DOHH2 (cell line): Measurements from ENCODE around the gene SMOC1.

ENCODE experiments used
- H3F3A ChIP-seq: fragments of 200-600 bp; sonication (generic), shearing (Covaris generic); 2 replicates; pipeline ENCODE4 v1.6.0; 2016; ENCODE audit warnings: antibody characterized with exemption, mild to moderate bottlenecking; ENCODE audit not compliant: control insufficient read depth, insufficient read depth
- H3K27ac ChIP-seq: fragments of 200-600 bp; sonication (generic); 2 replicates; pipeline ENCODE4 v1.5.1; 2014; ENCODE audit warnings: low read depth, mild to moderate bottlenecking, low read length, moderate library complexity
- H3K27me3 ChIP-seq: fragments of 200-600 bp; sonication (generic); 2 replicates; pipeline ENCODE4 v1.6.1; 2014; ENCODE audit warnings: mild to moderate bottlenecking, low read length, mixed read lengths; ENCODE audit not compliant: control insufficient read depth
- H3K36me3 ChIP-seq: fragments of 200-600 bp; sonication (generic); 2 replicates; pipeline ENCODE4 v1.6.1; 2014; ENCODE audit warnings: mild to moderate bottlenecking, low read length, moderate library complexity, mixed read lengths; ENCODE audit not compliant: control insufficient read depth
- H3K4me1 ChIP-seq: fragments of 200-600 bp; sonication (generic); 2 replicates; pipeline ENCODE4 v1.6.1; 2014; ENCODE audit warnings: mild to moderate bottlenecking, low read length, mixed read lengths; ENCODE audit not compliant: control insufficient read depth
- H3K4me2 ChIP-seq: fragments of 200-600 bp; sonication (generic); 2 replicates; pipeline ENCODE4 v1.6.0; 2014; ENCODE audit warnings: mild to moderate bottlenecking, low read length, moderate library complexity
- H3K4me3 ChIP-seq: fragments of 200-600 bp; sonication (generic); 2 replicates; pipeline ENCODE4 v1.5.1; 2014; ENCODE audit warnings: mild to moderate bottlenecking, low read length, mixed read lengths
- H3K79me2 ChIP-seq: fragments of 200-600 bp; sonication (generic); 2 replicates; pipeline ENCODE4 v1.6.1; 2014; ENCODE audit warnings: mild to moderate bottlenecking, low read length, mixed read lengths; ENCODE audit not compliant: control insufficient read depth
- H3K9me2 ChIP-seq: fragments of 200-600 bp; sonication (generic); replicated peaks from 2 replicates; pipeline ENCODE4 v1.6.1; 2014; ENCODE audit warnings: mild to moderate bottlenecking, low read length, mixed read lengths; ENCODE audit not compliant: control insufficient read depth
- H3K9me3 ChIP-seq: fragments of 200-600 bp; sonication (generic); 2 replicates; pipeline ENCODE4 v1.6.1; 2014; ENCODE audit warnings: antibody characterized with exemption, low read length, mixed read lengths; ENCODE audit not compliant: control insufficient read depth, insufficient read depth
- H4K20me1 ChIP-seq: fragments of 200-600 bp; sonication (generic); 2 replicates; pipeline ENCODE4 v1.6.0; 2014; ENCODE audit warnings: low read depth, mild to moderate bottlenecking, antibody characterized with exemption, low read length, moderate library complexity; ENCODE audit not compliant: control insufficient read depth, insufficient read depth
- CTCF ChIP-seq: fragments of 200-600 bp; sonication (generic); IDR thresholded peaks from one replicate; pipeline ENCODE4 v1.5.1; 2014; ENCODE audit warnings: antibody characterized with exemption, mild to moderate bottlenecking, low read depth, low read length; ENCODE audit not compliant: poor library complexity, severe bottlenecking
- EZH2phosphoT487 ChIP-seq: fragments of 200-600 bp; sonication (generic); IDR thresholded peaks from 2 replicates; pipeline ENCODE4 v1.6.1; 2017; ENCODE audit warnings: borderline replicate concordance, mild to moderate bottlenecking, antibody characterized with exemption, low read length, moderate library complexity, mixed read lengths

Gene SMOC1

DNA sequence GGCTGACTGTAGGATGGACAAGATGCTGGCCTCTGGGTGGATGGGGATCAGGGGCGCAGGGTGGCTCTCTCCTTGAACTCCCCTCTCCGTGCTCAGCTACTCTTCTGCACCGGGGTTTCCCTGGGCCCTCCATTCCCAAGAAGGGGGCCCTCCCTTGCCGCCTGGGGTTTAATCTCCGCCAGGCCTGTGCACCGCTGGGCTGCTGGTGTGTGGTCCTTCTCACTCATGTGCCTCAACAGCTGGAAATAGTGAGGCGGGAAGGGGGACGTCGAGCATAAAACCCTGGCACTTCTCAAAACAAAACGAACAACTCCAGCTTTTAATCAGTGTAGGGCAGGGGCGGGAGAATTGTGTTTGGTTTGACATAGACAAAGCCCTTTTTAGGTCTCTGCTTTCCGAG lies 19.0 kb upstream of the SMOC1 start:
- Histone ChIP-seq H3K79me2 (no peaks in the 10 kb centered on the region), H3K27me3 (peaks cover 6% of the 10 kb centered on the region), H3K27ac (no peak overlapping the region), H3K9me2 (no peaks in the 10 kb centered on the region), H3K36me3 (no peaks in the 10 kb centered on the region), H3K4me3 (no peak overlapping the region), H3F3A (no peaks in the 10 kb centered on the region), H3K4me2 (no peak overlapping the region), H4K20me1 (no peaks in the 10 kb centered on the region), H3K4me1 (no peaks in the 10 kb centered on the region), H3K9me3 (no peaks in the 10 kb centered on the region)
- TF ChIP-seq CTCF (no peak), EZH2phosphoT487 (no peak)

GRCh38 chr14:69861025-69861569 lies 18.1 kb upstream of the SMOC1 start:
- Histone ChIP-seq H3K4me2 (no peak overlapping the region), H3K4me3 (no peak overlapping the region), H3K36me3 (no peaks in the 10 kb centered on the region), H4K20me1 (no peaks in the 10 kb centered on the region), H3K27me3 (peaks cover 5% of the 10 kb centered on the region), H3K4me1 (no peaks in the 10 kb centered on the region), H3F3A (no peaks in the 10 kb centered on the region), H3K27ac (no peak overlapping the region), H3K9me2 (no peaks in the 10 kb centered on the region), H3K9me3 (no peaks in the 10 kb centered on the region), H3K79me2 (no peaks in the 10 kb centered on the region)
- TF ChIP-seq CTCF: no peak
- no peak for TF ChIP-seq EZH2phosphoT487

- Histone ChIP-seq H3K79me2 (no peaks in the 10 kb centered on the region), H3K9me2 (no peaks in the 10 kb centered on the region), H3K27ac (no peak overlapping the region), H3K4me1 (no peaks in the 10 kb centered on the region), H3K36me3 (no peaks in the 10 kb centered on the region), H3F3A (no peaks in the 10 kb centered on the region), H4K20me1 (no peaks in the 10 kb centered on the region), H3K9me3 (0 out of 2 replicates have a peak, but pooled peaks cover 2% of the 10 kb centered on the region), H3K27me3 (peaks cover 3% of the 10 kb centered on the region), H3K4me3 (no peak overlapping the region), H3K4me2 (no peak overlapping the region)
- TF ChIP-seq EZH2phosphoT487 (no peak), CTCF (no peak)
Observed at GRCh38 chr14:69863083-69863482, 16.1 kb upstream of the SMOC1 start.
